VCaP (cell line): ENCODE measurements around the gene PAMR1.

Experiments used
- H3K27ac ChIP-seq: fragments of 450-650 bp; 2 replicates; pipeline ENCODE4 v1.5.1; 2017
- CTCF ChIP-seq: fragments of 450-650 bp; conservative IDR thresholded peaks from 2 replicates; pipeline ENCODE4 v1.5.1; 2017; ENCODE audit warnings: mild to moderate bottlenecking, moderate library complexity

The PAMR1 gene

DNA sequence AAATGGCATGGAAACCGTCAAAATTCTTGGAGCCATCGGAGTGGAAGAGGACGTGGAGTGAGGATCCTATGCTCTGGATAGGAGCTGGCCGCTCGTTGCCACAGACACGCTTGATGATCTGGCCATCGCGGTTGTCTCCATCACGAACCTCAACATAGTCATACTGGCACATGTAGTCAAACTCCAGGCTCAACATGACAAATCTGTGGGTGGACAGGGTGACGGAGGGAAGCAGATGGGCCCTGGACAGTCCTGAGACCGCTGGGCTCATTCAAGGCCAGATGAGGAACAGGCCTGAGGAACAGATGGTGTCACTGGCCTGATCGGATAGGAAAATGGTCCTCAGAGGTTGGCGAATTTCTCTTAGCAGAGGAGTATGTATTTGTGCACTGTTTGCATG lies 54.8 kb downstream of the PAMR1 start:
- H3K27ac ChIP-seq: no peak overlapping the region
- TF ChIP-seq CTCF: no peak

GRCh38 chr11:35466058-35466457 lies 59.4 kb downstream of the PAMR1 start:
- no peak overlapping the region for H3K27ac ChIP-seq

DNA sequence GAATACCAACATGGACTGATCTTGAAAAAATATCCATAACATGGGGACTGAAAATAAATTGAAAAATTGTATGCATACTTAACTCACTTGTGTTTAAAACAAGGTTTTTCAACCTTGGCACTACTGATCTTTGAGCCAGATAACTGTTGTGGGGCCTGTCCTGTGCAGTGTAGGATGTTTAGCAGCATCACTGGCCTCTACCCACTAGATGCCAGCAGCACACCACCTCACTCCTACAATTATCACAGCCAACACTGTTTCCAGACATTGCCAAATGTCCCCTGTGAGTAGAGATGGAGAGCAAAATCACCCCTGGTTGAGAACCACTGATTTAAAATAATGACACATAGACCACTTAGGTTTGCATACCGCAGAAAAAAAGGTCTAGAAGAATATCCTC lies 61.1 kb downstream of the PAMR1 start:
- TF ChIP-seq CTCF: peak; percentile 78
- no peak overlapping the region for H3K27ac ChIP-seq

More at GRCh38 chr11:35466058-35466457, 59.4 kb downstream of the PAMR1 start:
- no peak for TF ChIP-seq CTCF

DNA sequence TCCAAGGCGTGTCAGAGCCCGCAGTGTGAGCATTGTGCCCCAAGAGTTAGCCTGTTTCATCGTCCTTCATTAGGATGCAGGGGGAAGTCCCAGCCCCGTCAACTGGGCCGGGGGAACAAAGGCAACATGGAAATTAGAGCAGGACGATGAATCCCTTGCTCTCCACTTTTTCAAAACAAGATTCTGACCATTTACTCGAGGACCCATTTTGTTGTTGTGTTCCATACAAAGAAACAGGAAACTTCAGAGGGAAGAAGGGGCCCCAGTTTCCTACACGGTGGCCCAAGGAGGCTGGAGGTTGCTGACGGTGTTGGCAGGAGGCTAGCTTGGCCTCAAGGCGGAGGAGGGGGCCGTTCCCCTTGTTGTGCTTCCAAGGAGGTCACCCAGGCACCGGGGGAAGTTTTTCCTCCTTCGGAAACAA lies 62.1 kb downstream of the PAMR1 start:
- TF ChIP-seq CTCF: no peak
- H3K27ac ChIP-seq: no peak overlapping the region

- no peak overlapping the region for H3K27ac ChIP-seq
- TF ChIP-seq CTCF: peak; percentile 10; the same call in 1 of the 2 replicates
These were observed 63.4 kb downstream of the PAMR1 start for GRCh38 chr11:35461917-35462538.

- no peak for TF ChIP-seq CTCF
- H3K27ac ChIP-seq: no peak overlapping the region
These were observed 65.9 kb downstream of the PAMR1 start for GRCh38 chr11:35459489-35459888.

- H3K27ac ChIP-seq: no peak overlapping the region
- no peak for TF ChIP-seq CTCF
These were observed 66.6 kb downstream of the PAMR1 start for GRCh38 chr11:35458846-35459245.
